ENCODE data around the gene GALNT7.

The GALNT7 gene

GRCh38 chr4:173314715-173315114 is 146.1 kb downstream of the GALNT7 start:
- DNase-seq, result no peak

GRCh38 chr4:173316060-173316459 is 147.4 kb downstream of the GALNT7 start:
- no peak for DNase-seq

- DNase-seq, result no peak
These were observed 148.4 kb downstream of the GALNT7 start for GRCh38 chr4:173317004-173317403.

GRCh38 chr4:173318240-173318639 is 149.6 kb downstream of the GALNT7 start:
- no peak for DNase-seq

GRCh38 chr4:173318648-173319211 is 150.1 kb downstream of the GALNT7 start:
- peak in 1 of 2 experiments; percentile 35 for DNase-seq

GRCh38 chr4:173319696-173320095 is 151.1 kb downstream of the GALNT7 start:
- DNase-seq, result no peak

- DNase-seq, result no peak
These were observed 156.6 kb downstream of the GALNT7 start for GRCh38 chr4:173325007-173325736.

- no peak for DNase-seq
These were observed 159.8 kb downstream of the GALNT7 start for GRCh38 chr4:173328236-173328901.

GRCh38 chr4:173330590-173330989 is 162.0 kb downstream of the GALNT7 start:
- DNase-seq, result no peak

- DNase-seq, result no peak
These were observed 163.4 kb downstream of the GALNT7 start for GRCh38 chr4:173332021-173332487.

- no peak for DNase-seq
These were observed 164.5 kb downstream of the GALNT7 start for GRCh38 chr4:173332963-173333657.

- peak in 1 of 2 experiments; percentile 57 for DNase-seq
These were observed 165.1 kb downstream of the GALNT7 start for GRCh38 chr4:173333658-173334084.

GRCh38 chr4:173334085-173334890 is 165.7 kb downstream of the GALNT7 start, which contains the start of gene HMGB2:
Gene HMGB2 (minus strand): TSS chr4:173334358. CDS start chr4:173333649, 709 bp downstream.
- DNase-seq, result peak; percentile 97 to 99

- DNase-seq, result peak; percentile 84 to 91
These were observed 166.5 kb downstream of the GALNT7 start for GRCh38 chr4:173334891-173335752.

GRCh38 chr4:173337463-173337862 is 168.9 kb downstream of the GALNT7 start:
- no peak for DNase-seq

- DNase-seq, result no peak
These were observed 175.3 kb downstream of the GALNT7 start for GRCh38 chr4:173343832-173344397.

GRCh38 chr4:173345648-173346047 is 177.0 kb downstream of the GALNT7 start:
- DNase-seq, result no peak

GRCh38 chr4:173346074-173346473 is 177.5 kb downstream of the GALNT7 start:
- DNase-seq, result no peak

GRCh38 chr4:173347467-173347866 is 178.9 kb downstream of the GALNT7 start:
- DNase-seq, result no peak

- no peak for DNase-seq
These were observed 189.3 kb downstream of the GALNT7 start for GRCh38 chr4:173357939-173358338.
